Activated CD4-positive, alpha-beta T cell treated with anti-CD3 and anti-CD28 coated beads for 24 hours (primary cell): ENCODE data around the gene RBPMS2.

ENCODE experiments used
- DNase-seq, 2 donors: peaks; one replicate each; pipeline ENCODE4 v3.0.0-alpha.2; 2020; ENCODE audit warnings: low read depth in 2 of 2

RBPMS2 gene

DNA sequence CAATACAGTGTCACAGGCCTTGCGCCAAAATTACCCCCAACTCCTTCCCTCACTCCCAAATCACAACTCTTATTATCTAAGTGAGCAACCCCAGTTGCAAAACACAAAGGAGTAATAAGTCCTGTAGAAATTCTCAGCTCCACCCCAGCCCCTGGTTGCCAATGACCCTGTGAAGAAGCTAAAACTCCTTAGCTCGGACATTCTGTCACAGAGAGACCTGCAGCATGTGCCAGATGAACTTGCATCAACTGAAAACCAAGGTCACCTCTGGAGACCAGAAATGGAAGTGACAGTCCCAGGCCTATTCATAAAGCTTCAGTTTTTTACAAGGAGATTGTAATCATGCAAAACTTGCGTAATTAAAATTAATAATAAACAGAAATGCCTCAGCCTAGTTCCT is 55.2 kb downstream of the RBPMS2 start:
- no peak for DNase-seq

DNA sequence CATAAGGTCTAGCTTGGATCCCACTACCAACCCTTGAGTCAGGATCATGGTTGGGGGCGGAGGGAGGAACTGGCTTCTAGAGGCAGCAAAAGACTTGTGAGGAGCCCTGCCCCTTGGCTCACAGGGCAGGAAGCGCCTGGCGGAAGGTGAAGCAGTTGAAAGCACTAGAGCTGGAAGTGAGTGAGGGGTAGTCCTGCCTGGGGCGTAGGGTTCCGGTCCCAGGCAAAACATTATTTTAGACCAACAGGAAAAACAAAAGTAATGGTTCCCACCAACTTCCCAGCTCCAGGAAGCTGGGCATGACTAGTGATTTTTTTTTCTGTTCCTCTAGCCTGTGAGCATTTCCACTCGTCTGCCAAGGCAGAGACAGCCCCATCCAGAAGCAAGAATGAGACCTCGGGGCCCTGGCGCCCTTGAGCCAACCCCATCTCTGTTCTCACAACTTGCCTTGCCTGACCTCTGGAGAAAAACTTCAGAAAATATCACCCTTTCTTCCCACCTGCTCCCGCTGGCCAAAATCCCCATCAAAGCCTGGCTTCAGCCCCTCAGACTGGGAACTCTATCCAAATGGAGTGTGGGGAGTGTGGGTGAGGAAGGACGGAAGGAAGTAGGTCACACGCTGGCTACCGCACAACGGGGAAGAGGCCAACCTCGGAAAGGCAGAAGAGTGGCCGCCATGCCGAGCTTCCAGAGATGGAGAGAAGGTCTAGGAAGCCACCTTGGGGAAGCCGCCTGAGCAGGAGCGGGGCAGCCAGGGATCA is 57.5 kb downstream of the RBPMS2 start:
- DNase-seq, result no peak

DNA sequence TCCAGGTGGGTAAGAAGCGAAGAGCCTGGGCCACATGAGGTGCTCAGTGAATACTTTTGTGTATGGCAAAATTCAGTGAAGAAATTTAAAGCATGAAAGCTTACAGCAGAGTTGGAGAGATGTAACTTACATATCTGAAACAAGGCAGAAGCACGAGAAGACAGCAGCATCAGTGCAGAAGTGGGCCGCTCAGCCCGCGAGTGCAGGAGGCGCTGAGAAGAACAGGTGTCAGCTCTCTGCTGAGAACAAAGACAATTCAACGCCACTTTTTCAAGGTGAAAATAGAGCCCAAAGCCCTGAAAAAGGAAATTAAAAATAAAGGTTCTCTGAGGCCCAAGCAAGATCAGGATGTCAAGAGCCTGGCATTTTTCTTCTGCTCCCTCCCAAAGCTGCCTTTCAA is 58.3 kb downstream of the RBPMS2 start:
- DNase-seq, result no peak

GRCh38 chr15:64716452-64716851 is 58.9 kb downstream of the RBPMS2 start:
- no peak for DNase-seq

GRCh38 chr15:64713592-64713991 is 61.8 kb downstream of the RBPMS2 start:
- DNase-seq, result no peak

DNA sequence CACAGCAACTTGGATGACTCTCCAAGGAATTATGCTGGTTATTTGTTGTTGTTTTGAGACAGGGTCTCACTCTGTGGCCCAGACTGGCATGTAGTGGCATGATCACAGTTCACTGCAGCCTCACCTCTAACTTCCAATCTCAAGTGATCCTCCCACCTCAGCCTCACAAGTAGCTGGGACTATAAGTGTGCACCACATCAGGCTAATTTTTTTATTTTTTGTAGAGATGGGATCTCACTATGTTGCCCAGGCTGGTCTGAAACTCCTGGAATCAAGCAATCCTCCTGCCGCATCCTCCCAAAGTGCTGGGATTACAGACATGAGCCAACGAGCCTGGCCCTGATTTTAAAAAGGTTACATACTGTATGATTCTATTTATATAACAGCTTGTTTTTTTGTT is 63.0 kb downstream of the RBPMS2 start:
- DNase-seq, result no peak

- DNase-seq, result no peak
Measured at GRCh38 chr15:64710676-64711428, 64.5 kb downstream of the RBPMS2 start.

GRCh38 chr15:64706011-64706911 is 69.1 kb downstream of the RBPMS2 start:
- DNase-seq, result no peak

- no peak for DNase-seq
Measured at GRCh38 chr15:64705006-64705405, 70.4 kb downstream of the RBPMS2 start.

GRCh38 chr15:64703632-64703959 is 71.8 kb downstream of the RBPMS2 start:
- no peak for DNase-seq

- peak; percentile 95 to 96 for DNase-seq
Measured at GRCh38 chr15:64702816-64703631, 72.4 kb downstream of the RBPMS2 start.

- DNase-seq, result no peak
Measured at GRCh38 chr15:64701482-64702184, 73.8 kb downstream of the RBPMS2 start.

GRCh38 chr15:64701051-64701450 is 74.3 kb downstream of the RBPMS2 start:
- DNase-seq, result no peak

- no peak for DNase-seq
Measured at GRCh38 chr15:64699751-64700388, 75.5 kb downstream of the RBPMS2 start.

DNA sequence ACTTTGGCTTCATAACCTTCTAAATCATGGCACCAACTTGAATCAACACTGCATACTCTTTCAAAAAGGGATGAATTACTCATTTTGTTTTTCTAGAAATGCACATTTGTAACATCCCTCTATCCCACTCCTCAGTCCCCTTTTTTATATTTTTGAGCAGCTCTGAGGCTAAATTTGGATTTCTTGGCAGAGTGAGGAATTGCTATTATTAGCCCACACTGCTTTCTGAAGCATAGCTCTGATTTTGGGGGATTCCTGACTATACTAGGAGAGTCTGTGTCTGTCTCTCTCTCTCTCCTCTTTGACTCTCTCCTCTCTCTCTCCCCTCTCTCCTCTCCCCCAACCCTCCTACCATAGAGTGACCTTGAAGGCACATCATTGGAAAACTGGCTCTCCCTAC is 76.6 kb downstream of the RBPMS2 start:
- no peak for DNase-seq

GRCh38 chr15:64697911-64698369 is 77.4 kb downstream of the RBPMS2 start:
- peak in 1 of 2 donors; percentile 6 for DNase-seq

DNA sequence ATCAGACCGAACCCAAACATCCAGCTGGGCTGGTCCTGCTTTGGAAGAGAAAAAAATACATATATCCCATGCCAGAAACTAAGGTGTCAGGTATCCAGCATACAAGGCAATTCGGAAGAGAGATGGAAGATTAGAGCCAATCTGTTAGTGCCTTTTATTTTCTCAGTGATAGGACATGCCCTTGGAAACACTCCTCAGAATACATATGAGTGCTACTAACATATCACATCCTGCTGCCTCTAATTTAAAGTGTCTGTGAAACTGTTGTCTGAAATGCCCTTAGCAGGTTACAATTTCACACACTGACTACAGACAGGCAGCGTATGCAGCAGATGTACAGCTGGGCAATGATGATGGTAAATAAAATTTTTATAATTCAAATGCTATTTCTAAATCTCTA is 78.9 kb downstream of the RBPMS2 start:
- no peak for DNase-seq

DNA sequence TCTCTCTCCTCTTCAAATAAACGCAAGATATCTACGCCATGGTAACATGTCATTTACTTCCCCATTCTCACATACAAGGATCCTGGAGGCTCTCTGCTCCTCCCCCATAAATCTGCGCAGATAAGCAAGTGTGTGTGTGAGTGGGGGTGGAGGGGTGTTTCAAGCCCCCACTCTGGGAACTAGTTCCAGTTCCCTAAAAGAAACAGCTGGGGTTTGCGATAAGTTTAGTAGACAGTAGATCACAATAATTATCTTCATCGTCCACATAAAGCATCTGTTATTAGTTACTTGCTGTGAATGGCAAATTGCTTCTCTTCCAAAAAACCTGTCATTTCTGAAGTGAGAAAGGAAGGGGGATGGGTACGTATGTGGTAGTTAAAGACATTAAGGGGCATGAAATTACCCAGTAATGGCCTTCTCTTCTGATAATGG is 79.8 kb downstream of the RBPMS2 start:
- DNase-seq, result no peak

- DNase-seq, result no peak
Measured at GRCh38 chr15:64694816-64695215, 80.6 kb downstream of the RBPMS2 start.

GRCh38 chr15:64693134-64693533 is 82.3 kb downstream of the RBPMS2 start:
- DNase-seq, result no peak
